ENCODE results near the gene HSP90AB1.

Gene HSP90AB1

DNA sequence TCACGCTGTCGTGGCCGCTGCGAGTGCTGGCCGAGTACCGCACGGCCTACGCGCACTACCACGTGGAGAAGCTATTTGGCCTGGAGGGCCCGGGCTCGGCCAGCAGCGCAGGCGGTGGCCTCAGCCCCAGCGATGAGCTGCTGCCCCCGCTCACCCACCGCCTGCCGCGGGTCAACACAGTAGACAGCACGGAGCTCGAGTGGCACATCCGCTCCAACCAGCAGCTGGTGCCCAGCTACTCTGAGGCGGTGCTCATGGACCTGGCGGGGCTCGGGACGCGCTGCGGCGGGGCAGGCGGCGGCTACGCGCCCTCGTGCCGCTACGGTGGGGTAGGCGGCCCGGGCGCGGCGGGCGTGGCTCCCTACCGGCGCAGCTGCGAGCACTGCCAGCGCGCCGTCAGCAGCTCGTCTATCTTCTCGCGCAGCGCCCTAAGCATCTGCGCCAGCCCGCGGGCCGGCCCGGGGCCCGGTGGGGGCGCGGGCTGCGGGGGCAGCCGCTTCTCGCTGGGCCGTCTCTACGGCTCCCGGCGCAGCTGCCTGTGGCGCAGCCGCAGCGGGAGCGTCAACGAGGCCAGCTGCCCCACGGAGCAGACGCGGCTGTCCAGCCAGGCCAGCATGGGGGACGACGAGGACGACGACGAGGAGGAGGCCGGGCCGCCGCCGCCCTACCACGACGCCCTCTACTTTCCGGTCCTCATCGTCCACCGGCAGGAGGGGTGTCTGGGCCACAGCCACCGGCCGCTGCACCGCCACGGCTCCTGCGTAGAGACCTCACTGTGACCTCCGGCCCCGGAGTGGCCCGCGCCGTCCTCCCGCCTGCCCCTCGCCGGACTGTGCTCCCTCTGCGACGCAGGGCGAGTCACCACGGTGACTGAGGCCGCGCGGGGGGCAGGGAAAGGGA, 29.1 kb downstream of the HSP90AB1 start:
- no peak overlapping the region for H3K27ac ChIP-seq (ENCODE audit: low read depth, low read length)
- H3K27me3 ChIP-seq (ENCODE audit: control insufficient read depth in 1 of 2, insufficient read depth in 2 of 2, low read length in 2 of 2), result peaks cover 61 to 63% of the 10 kb centered on the region in 2 donors
- peaks cover 0 to 3% of the 10 kb centered on the region in 2 donors for H3K4me1 ChIP-seq (ENCODE audit: control insufficient read depth in 1 of 2, insufficient read depth in 2 of 2, low read length in 2 of 2)
- no peaks in the 10 kb centered on the region for H3K9me3 ChIP-seq (ENCODE audit: control insufficient read depth in 1 of 2, low read length in 2 of 2)
- H3K36me3 ChIP-seq (ENCODE audit: control insufficient read depth in 1 of 2, insufficient read depth in 2 of 2, low read length in 2 of 2), result no peaks in the 10 kb centered on the region
- H3K9ac ChIP-seq (ENCODE audit: low read depth in 1 of 2, low read length in 2 of 2), result no peak overlapping the region
- H3K4me3 ChIP-seq (ENCODE audit: low read depth in 1 of 2, low read length in 2 of 2), result peak overlapping the region in 1 of 2 donors; percentile 28

DNA sequence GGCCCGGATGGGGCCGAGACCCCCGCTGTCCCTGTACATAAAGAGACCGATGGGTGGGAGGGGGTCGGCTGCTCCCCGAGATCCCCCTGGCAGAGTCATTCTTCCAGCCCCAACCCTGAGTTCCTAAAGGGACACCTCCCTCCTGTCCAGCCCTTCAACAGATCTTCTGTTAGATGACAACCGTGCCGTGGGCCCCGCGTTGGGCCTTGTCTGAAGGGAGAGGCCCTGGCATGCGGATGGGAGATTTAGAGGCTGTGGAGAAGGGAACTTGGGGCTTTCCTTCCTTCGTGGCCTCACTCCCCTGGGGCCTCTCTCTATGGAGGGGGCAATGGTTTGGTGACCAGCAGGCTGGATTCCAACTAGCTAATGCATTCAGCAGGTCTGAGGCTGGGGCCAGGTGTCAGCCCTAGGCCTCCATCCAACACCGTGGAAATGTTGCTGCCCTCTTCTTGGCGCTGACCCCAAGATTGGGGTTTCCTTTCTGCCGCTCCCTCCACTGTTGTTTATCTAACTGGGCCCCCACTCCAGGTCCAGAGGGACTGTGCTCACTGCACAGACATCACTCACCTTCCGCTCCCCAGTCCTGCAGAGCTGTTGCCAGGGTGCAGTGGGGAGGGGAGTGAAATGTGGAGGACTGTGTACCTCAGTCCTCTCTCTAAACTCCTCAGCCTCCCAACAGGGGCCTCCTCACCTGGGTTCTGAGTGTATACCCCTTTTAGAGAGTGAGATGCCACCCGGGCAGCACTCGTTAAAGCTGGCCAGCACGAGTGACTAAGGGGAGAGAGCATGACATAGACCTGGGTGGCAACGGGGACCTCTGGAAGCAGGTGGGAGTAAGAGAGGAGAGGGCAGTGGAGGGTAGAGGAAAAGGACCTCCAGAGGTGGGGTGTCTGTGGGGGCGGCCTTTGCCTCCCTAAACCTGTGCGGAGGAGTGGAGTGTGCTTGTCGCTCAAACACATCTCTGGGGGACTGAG, 30.1 kb downstream of the HSP90AB1 start:
- Histone ChIP-seq H3K9ac (ENCODE audit: low read depth in 1 of 2, low read length in 2 of 2) (no peak overlapping the region), H3K4me1 (ENCODE audit: control insufficient read depth in 1 of 2, insufficient read depth in 2 of 2, low read length in 2 of 2) (no peaks in the 10 kb centered on the region), H3K9me3 (ENCODE audit: control insufficient read depth in 1 of 2, low read length in 2 of 2) (no peaks in the 10 kb centered on the region), H3K27me3 (ENCODE audit: control insufficient read depth in 1 of 2, insufficient read depth in 2 of 2, low read length in 2 of 2) (peaks cover 52 to 54% of the 10 kb centered on the region in 2 donors), H3K27ac (ENCODE audit: low read depth, low read length) (no peak overlapping the region), H3K36me3 (ENCODE audit: control insufficient read depth in 1 of 2, insufficient read depth in 2 of 2, low read length in 2 of 2) (no peaks in the 10 kb centered on the region), H3K4me3 (ENCODE audit: low read depth in 1 of 2, low read length in 2 of 2) (no peak overlapping the region)

DNA sequence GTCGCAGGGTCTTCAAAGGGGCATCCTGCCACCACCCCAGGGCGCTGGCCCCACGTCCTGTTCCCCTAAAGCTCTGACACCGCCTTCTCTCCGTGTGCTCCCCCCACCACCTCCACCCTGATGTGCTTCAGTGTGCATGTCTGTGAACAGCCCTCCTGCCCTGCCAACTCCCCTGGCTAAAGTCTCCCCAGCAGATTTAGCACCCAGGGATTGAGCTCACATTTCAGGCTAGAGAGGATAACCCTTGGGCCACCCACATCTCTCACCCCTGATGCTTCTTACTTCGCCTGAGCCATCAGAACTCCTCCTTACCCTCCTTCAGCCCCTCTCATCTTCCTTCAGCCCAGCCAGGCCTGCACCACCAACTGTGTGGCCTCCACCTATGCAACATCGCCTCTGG, 30.9 kb downstream of the HSP90AB1 start:
- Histone ChIP-seq H3K4me3 (ENCODE audit: low read depth in 1 of 2, low read length in 2 of 2) (no peak overlapping the region), H3K9me3 (ENCODE audit: control insufficient read depth in 1 of 2, low read length in 2 of 2) (no peaks in the 10 kb centered on the region), H3K27ac (ENCODE audit: low read depth, low read length) (no peak overlapping the region), H3K36me3 (ENCODE audit: control insufficient read depth in 1 of 2, insufficient read depth in 2 of 2, low read length in 2 of 2) (no peaks in the 10 kb centered on the region), H3K27me3 (ENCODE audit: control insufficient read depth in 1 of 2, insufficient read depth in 2 of 2, low read length in 2 of 2) (peaks cover 44 to 46% of the 10 kb centered on the region in 2 donors), H3K9ac (ENCODE audit: low read depth in 1 of 2, low read length in 2 of 2) (no peak overlapping the region), H3K4me1 (ENCODE audit: control insufficient read depth in 1 of 2, insufficient read depth in 2 of 2, low read length in 2 of 2) (no peaks in the 10 kb centered on the region)

DNA sequence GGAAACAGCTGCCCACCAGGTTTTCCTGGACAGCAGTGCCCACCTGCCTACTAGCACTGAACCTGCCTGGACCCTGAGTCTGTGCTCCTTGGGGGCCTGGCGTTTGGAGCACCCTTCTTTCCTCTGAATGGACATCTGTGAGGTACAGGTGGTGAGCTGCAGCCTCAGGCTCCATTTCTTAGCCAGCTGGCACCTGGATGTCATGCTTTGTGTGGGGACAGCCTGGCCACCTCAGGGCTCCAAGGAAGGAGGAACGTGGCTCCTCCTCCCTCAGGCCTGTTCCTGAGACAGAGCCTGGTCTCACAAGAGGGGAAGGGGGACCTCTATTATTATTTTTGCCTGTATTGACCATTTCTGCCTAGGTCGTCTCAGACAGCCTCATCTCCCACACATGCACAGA, 31.4 kb downstream of the HSP90AB1 start:
- Histone ChIP-seq H3K27ac (ENCODE audit: low read depth, low read length) (no peak overlapping the region), H3K9ac (ENCODE audit: low read depth in 1 of 2, low read length in 2 of 2) (no peak overlapping the region), H3K36me3 (ENCODE audit: control insufficient read depth in 1 of 2, insufficient read depth in 2 of 2, low read length in 2 of 2) (no peaks in the 10 kb centered on the region), H3K27me3 (ENCODE audit: control insufficient read depth in 1 of 2, insufficient read depth in 2 of 2, low read length in 2 of 2) (peaks cover 38 to 40% of the 10 kb centered on the region in 2 donors), H3K9me3 (ENCODE audit: control insufficient read depth in 1 of 2, low read length in 2 of 2) (no peaks in the 10 kb centered on the region), H3K4me1 (ENCODE audit: control insufficient read depth in 1 of 2, insufficient read depth in 2 of 2, low read length in 2 of 2) (no peaks in the 10 kb centered on the region), H3K4me3 (ENCODE audit: low read depth in 1 of 2, low read length in 2 of 2) (no peak overlapping the region)

GRCh38 chr6:44278774-44279697, 32.1 kb downstream of the HSP90AB1 start:
- no peak overlapping the region for H3K4me3 ChIP-seq (ENCODE audit: low read depth in 1 of 2, low read length in 2 of 2)
- H3K4me1 ChIP-seq (ENCODE audit: control insufficient read depth in 1 of 2, insufficient read depth in 2 of 2, low read length in 2 of 2), result no peaks in the 10 kb centered on the region
- H3K9me3 ChIP-seq (ENCODE audit: control insufficient read depth in 1 of 2, low read length in 2 of 2), result no peaks in the 10 kb centered on the region
- no peak overlapping the region for H3K27ac ChIP-seq (ENCODE audit: low read depth, low read length)
- no peaks in the 10 kb centered on the region for H3K36me3 ChIP-seq (ENCODE audit: control insufficient read depth in 1 of 2, insufficient read depth in 2 of 2, low read length in 2 of 2)
- peaks cover 37% of the 10 kb centered on the region in 2 donors for H3K27me3 ChIP-seq (ENCODE audit: control insufficient read depth in 1 of 2, insufficient read depth in 2 of 2, low read length in 2 of 2)
- H3K9ac ChIP-seq (ENCODE audit: low read depth in 1 of 2, low read length in 2 of 2), result no peak overlapping the region

DNA sequence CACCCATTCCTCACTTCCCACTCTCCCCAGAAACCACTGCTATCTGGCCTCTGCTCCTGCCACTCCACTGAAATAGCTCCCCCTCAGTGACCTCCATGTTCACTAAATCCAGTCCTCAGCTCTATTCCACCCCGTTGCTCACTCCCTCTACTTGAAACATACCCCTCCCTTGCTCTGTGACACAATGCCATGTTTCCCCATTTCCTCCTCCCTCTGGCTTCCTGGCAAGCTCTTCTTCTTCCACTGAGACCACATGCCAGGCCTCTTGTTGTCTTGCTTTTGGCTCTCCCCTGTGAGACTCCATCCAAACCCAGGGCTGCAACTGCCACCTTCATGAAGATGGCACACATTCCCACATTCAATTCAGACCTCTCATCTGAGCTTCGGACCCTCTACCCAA, 37.2 kb downstream of the HSP90AB1 start:
- H3K4me3 ChIP-seq (ENCODE audit: low read depth in 1 of 2, low read length in 2 of 2), result no peak overlapping the region
- H3K9me3 ChIP-seq (ENCODE audit: control insufficient read depth in 1 of 2, low read length in 2 of 2), result no peaks in the 10 kb centered on the region
- H3K27me3 ChIP-seq (ENCODE audit: control insufficient read depth in 1 of 2, insufficient read depth in 2 of 2, low read length in 2 of 2), result peaks cover 22 to 24% of the 10 kb centered on the region in 2 donors
- H3K4me1 ChIP-seq (ENCODE audit: control insufficient read depth in 1 of 2, insufficient read depth in 2 of 2, low read length in 2 of 2), result no peaks in the 10 kb centered on the region
- H3K36me3 ChIP-seq (ENCODE audit: control insufficient read depth in 1 of 2, insufficient read depth in 2 of 2, low read length in 2 of 2), result no peaks in the 10 kb centered on the region
- no peak overlapping the region for H3K27ac ChIP-seq (ENCODE audit: low read depth, low read length)
- no peak overlapping the region for H3K9ac ChIP-seq (ENCODE audit: low read depth in 1 of 2, low read length in 2 of 2)

DNA sequence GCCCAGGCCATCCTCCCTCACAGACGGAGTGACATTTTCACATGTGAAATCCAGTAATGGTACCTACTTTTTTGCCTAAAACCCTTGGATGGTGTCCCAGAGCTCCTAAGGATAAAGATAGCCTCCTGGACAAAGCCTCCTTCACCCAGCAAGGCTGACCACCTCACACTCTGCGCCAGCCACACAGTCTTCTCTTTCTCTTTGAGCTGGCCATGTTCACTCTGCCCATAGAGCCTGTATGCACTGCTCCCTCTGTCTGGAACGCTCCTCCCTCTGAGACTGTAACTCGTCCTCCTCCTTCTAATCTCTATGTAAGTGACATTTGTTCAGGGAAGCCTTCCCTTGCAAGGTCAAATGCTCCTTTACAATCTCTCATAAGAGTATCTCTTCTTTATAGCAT, 38.0 kb downstream of the HSP90AB1 start:
- no peak overlapping the region for H3K9ac ChIP-seq (ENCODE audit: low read depth in 1 of 2, low read length in 2 of 2)
- no peak overlapping the region for H3K4me3 ChIP-seq (ENCODE audit: low read depth in 1 of 2, low read length in 2 of 2)
- H3K36me3 ChIP-seq (ENCODE audit: control insufficient read depth in 1 of 2, insufficient read depth in 2 of 2, low read length in 2 of 2), result no peaks in the 10 kb centered on the region
- H3K4me1 ChIP-seq (ENCODE audit: control insufficient read depth in 1 of 2, insufficient read depth in 2 of 2, low read length in 2 of 2), result no peaks in the 10 kb centered on the region
- no peaks in the 10 kb centered on the region for H3K9me3 ChIP-seq (ENCODE audit: control insufficient read depth in 1 of 2, low read length in 2 of 2)
- no peak overlapping the region for H3K27ac ChIP-seq (ENCODE audit: low read depth, low read length)
- peaks cover 25 to 29% of the 10 kb centered on the region in 2 donors for H3K27me3 ChIP-seq (ENCODE audit: control insufficient read depth in 1 of 2, insufficient read depth in 2 of 2, low read length in 2 of 2)

- Histone ChIP-seq H3K9me3 (ENCODE audit: control insufficient read depth in 1 of 2, low read length in 2 of 2) (no peaks in the 10 kb centered on the region), H3K4me1 (ENCODE audit: control insufficient read depth in 1 of 2, insufficient read depth in 2 of 2, low read length in 2 of 2) (no peaks in the 10 kb centered on the region), H3K4me3 (ENCODE audit: low read depth in 1 of 2, low read length in 2 of 2) (no peak overlapping the region), H3K27me3 (ENCODE audit: control insufficient read depth in 1 of 2, insufficient read depth in 2 of 2, low read length in 2 of 2) (peaks cover 25 to 36% of the 10 kb centered on the region in 2 donors), H3K36me3 (ENCODE audit: control insufficient read depth in 1 of 2, insufficient read depth in 2 of 2, low read length in 2 of 2) (no peaks in the 10 kb centered on the region), H3K9ac (ENCODE audit: low read depth in 1 of 2, low read length in 2 of 2) (no peak overlapping the region), H3K27ac (ENCODE audit: low read depth, low read length) (no peak overlapping the region)
Measured at GRCh38 chr6:44285552-44286284, 38.8 kb downstream of the HSP90AB1 start.

GRCh38 chr6:44286285-44286565, 39.3 kb downstream of the HSP90AB1 start:
- H3K27me3 ChIP-seq (ENCODE audit: control insufficient read depth in 1 of 2, insufficient read depth in 2 of 2, low read length in 2 of 2), result peaks cover 25 to 39% of the 10 kb centered on the region in 2 donors
- no peaks in the 10 kb centered on the region for H3K36me3 ChIP-seq (ENCODE audit: control insufficient read depth in 1 of 2, insufficient read depth in 2 of 2, low read length in 2 of 2)
- H3K4me3 ChIP-seq (ENCODE audit: low read depth in 1 of 2, low read length in 2 of 2), result no peak overlapping the region
- no peak overlapping the region for H3K9ac ChIP-seq (ENCODE audit: low read depth in 1 of 2, low read length in 2 of 2)
- no peaks in the 10 kb centered on the region for H3K4me1 ChIP-seq (ENCODE audit: control insufficient read depth in 1 of 2, insufficient read depth in 2 of 2, low read length in 2 of 2)
- no peaks in the 10 kb centered on the region for H3K9me3 ChIP-seq (ENCODE audit: control insufficient read depth in 1 of 2, low read length in 2 of 2)
- H3K27ac ChIP-seq (ENCODE audit: low read depth, low read length), result no peak overlapping the region
